MCF 10A (cell line): ENCODE data around the gene ENO1. TPM values are rescaled to one million over a fixed set of nuclear protein-coding genes. Genes with fewer than 3 reads are reported as not detected.
"Not testable (repeated sequence)": the region's sequence is repeated elsewhere in the genome, so short reads cannot be mapped to it uniquely, and the experiment has no call there.

Experiments
- BruUV-seq: library from RNA; stranded (reverse); fragments of 400-500 nt; replicated peaks from 2 replicates; lab custom pipeline; 2021; lab: Mats Ljungman, UMichigan
- CTCF ChIA-PET: fragments of 300-600 bp; sonication (Branson Sonifier 250); formaldehyde crosslinking; extraction: SDS; loops from one replicate; lab custom pipeline; 2021; ENCODE audit warnings: antibody characterized with exemption, inconsistent platforms; lab: Yijun Ruan, JAX
- POLR2A ChIA-PET: fragments of 300-600, 350-650 bp; sonication (Branson Sonifier 250); formaldehyde crosslinking; extraction: SDS; loops from one replicate; lab custom pipeline; 2020; ENCODE audit warnings: antibody characterized with exemption, inconsistent platforms; lab: Yijun Ruan, JAX
- DNase-seq: peaks from one replicate; pipeline ENCODE4 v3.0.0-alpha.2; 2018; ENCODE audit not compliant: unreplicated experiment
- H3K27ac Mint-ChIP-seq: one replicate; pipeline ENCODE4 v1.8.0; 2022; ENCODE audit warnings: mild to moderate bottlenecking, low read depth, mixed read lengths; ENCODE audit not compliant: unreplicated experiment
- H3K27me3 Mint-ChIP-seq: one replicate; pipeline ENCODE4 v1.8.0; 2022; ENCODE audit warnings: mixed read lengths; ENCODE audit not compliant: insufficient read depth, unreplicated experiment
- H3K36me3 Mint-ChIP-seq: one replicate; pipeline ENCODE4 v1.8.0; 2022; ENCODE audit warnings: mild to moderate bottlenecking, moderate library complexity, mixed read lengths; ENCODE audit not compliant: insufficient read depth, unreplicated experiment
- H3K4me1 Mint-ChIP-seq: one replicate; pipeline ENCODE4 v1.8.0; 2022; ENCODE audit warnings: mixed read lengths; ENCODE audit not compliant: insufficient read depth, unreplicated experiment
- H3K4me3 Mint-ChIP-seq: one replicate; pipeline ENCODE4 v1.8.0; 2022; ENCODE audit warnings: mild to moderate bottlenecking, moderate library complexity, mixed read lengths; ENCODE audit not compliant: unreplicated experiment
- H3K9me3 Mint-ChIP-seq: one replicate; pipeline ENCODE4 v1.8.0; 2022; ENCODE audit warnings: mixed read lengths; ENCODE audit not compliant: unreplicated experiment
- CTCF ChIP-seq: fragments of 200-600 bp; IDR thresholded peaks from one replicate; pipeline ENCODE4 v1.8.0; 2022; ENCODE audit warnings: antibody characterized with exemption, mild to moderate bottlenecking; ENCODE audit not compliant: unreplicated experiment
- intact Hi-C: fragments of 100-400 bp; cut with micrococcal nuclease; formaldehyde crosslinking; loops from 2 replicates; pipeline ENCODE4 v1.14.1; 2022
- total RNA-seq: library from RNA; stranded (reverse); gene quantifications from 2 replicates; pipeline ENCODE4 v1.2.3, GENCODE V29; 2022

The ENO1 gene
- total RNA-seq, 1 experiment from 2014 or later: 2,811 TPM

GRCh38 chr1:8899046-8899445 is 20.6 kb upstream of the ENO1 start:
- H3K4me1 Mint-ChIP-seq: peaks cover 23% of the 10 kb centered on the region
- intact Hi-C loops: no loop called here
- no TSS peak for BruUV-seq
- no peak overlapping the region for H3K4me3 Mint-ChIP-seq
- CTCF ChIA-PET: interaction anchor here (1.3 kb wide), 1 partner anchor 50 kb away, joined by 3 read pairs; no protein-coding TSS in a partner anchor
- H3K36me3 Mint-ChIP-seq: peaks cover 5% of the 10 kb centered on the region
- H3K9me3 Mint-ChIP-seq: no peaks in the 10 kb centered on the region
- POLR2A ChIA-PET: interaction anchor here (0.6 to 8.3 kb wide), 4 partner anchors 8 to 87 kb away, joined by 3 to 125 read pairs (median 16); partner anchors contain the start of gene ENO1
- no peak for DNase-seq
- no peak for TF ChIP-seq CTCF
- H3K27me3 Mint-ChIP-seq: no peaks in the 10 kb centered on the region
- H3K27ac Mint-ChIP-seq: peak overlapping the region; percentile 90

DNA sequence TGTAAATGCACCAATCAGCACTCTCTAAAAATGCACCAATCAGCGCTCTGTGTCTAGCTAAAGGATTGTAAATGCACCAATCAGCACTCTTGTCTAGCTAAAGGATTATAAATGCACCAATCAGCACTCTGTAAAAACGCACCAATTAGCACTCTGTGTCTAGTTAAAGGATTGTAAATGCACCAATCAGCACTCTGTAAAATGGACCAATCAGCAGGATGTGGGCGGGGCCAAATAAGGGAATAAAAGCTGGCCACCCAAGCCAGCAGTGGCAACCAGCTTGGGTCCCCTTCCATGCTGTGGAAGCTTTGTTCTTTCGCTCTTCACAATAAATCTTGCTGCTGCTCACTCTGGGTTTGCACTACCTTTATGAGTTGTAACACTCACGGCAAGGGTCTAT is 19.9 kb upstream of the ENO1 start:
- H3K9me3 Mint-ChIP-seq, H3K36me3 Mint-ChIP-seq, H3K4me3 Mint-ChIP-seq, H3K27ac Mint-ChIP-seq, DNase-seq, BruUV-seq, intact Hi-C loops, H3K27me3 Mint-ChIP-seq: not testable (repeated sequence)
- peaks cover 17% of the 10 kb centered on the region for H3K4me1 Mint-ChIP-seq
- ChIA-PET CTCF (interaction anchor here (1.3 kb wide), 1 partner anchor 50 kb away, joined by 3 read pairs; no protein-coding TSS in a partner anchor), POLR2A (interaction anchor here (3.2 to 8.3 kb wide), 3 partner anchors 8 to 24 kb away, joined by 15 to 125 read pairs (median 18); partner anchors contain the start of gene ENO1)

DNA sequence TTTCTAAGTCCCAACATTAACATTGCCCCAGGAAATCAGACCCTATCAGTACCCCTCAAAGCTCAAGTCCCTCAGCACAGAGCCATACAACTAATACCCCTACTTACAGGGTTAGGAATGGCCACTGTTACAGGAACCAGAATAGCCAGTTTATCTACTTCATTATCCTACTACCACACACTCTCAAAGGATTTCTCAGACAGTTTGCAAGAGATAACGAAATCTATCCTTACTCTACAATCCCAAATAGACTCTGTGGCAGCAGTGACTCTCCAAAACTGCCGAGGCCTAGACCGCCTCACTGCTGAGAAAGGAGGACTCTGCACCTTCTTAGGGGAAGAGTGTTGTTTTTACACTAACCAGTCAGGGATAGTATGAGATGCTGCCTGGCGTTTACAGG is 19.0 kb upstream of the ENO1 start:
- H3K4me1 Mint-ChIP-seq, intact Hi-C loops, H3K36me3 Mint-ChIP-seq, H3K4me3 Mint-ChIP-seq, BruUV-seq, DNase-seq, H3K27ac Mint-ChIP-seq, H3K9me3 Mint-ChIP-seq, H3K27me3 Mint-ChIP-seq: not testable (repeated sequence)
- POLR2A ChIA-PET: interaction anchor here (1.1 to 3.5 kb wide), 2 partner anchors 14 to 23 kb away, joined by 3 to 15 read pairs; no protein-coding TSS in a partner anchor
- CTCF ChIA-PET: interaction anchor here (0.6 kb wide), 1 partner anchor 90 kb away, joined by 3 read pairs; no protein-coding TSS in a partner anchor

DNA sequence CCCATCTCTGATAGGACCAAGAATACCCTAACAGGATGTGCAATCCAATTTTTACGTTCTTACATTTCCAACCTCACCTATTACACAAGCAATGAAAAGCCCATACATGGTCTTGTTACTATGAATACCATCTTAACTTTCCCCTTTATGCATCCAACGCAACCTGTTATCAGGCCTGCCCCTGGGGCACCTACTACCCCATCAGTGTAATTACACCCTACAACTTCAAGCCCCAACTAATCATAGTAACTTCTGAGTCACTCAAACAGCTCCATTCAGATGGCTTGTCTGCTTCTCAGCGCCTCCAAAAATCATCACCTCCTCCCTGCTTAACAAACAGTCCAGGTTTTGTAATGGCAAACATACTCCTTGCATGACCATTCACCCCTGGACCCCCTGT is 18.3 kb upstream of the ENO1 start:
- H3K9me3 Mint-ChIP-seq, BruUV-seq, intact Hi-C loops, H3K4me3 Mint-ChIP-seq, H3K4me1 Mint-ChIP-seq, H3K27me3 Mint-ChIP-seq, H3K36me3 Mint-ChIP-seq, H3K27ac Mint-ChIP-seq, DNase-seq: not testable (repeated sequence)
- CTCF ChIA-PET: interaction anchor here (1.0 to 1.1 kb wide), 2 partner anchors 29 to 108 kb away, joined by 3 read pairs; no protein-coding TSS in a partner anchor
- POLR2A ChIA-PET: interaction anchor here (0.9 to 1.1 kb wide), 2 partner anchors 13 to 17 kb away, joined by 3 read pairs; no protein-coding TSS in a partner anchor

- H3K9me3 Mint-ChIP-seq: no peaks in the 10 kb centered on the region
- TF ChIP-seq CTCF: no peak
- no peak overlapping the region for H3K4me3 Mint-ChIP-seq
- no peak for DNase-seq
- BruUV-seq: no TSS peak
- intact Hi-C loops: no loop called here
- H3K4me1 Mint-ChIP-seq: peaks cover 18% of the 10 kb centered on the region
- ChIA-PET CTCF (interaction anchor here (0.6 to 2.3 kb wide), 3 partner anchors 11 to 382 kb away, joined by 3 to 10 read pairs (median 7); no protein-coding TSS in a partner anchor), POLR2A (interaction anchor here (0.7 to 3.0 kb wide), 7 partner anchors 12 to 223 kb away, joined by 3 to 63 read pairs (median 4); partner anchors contain the start of gene ENO1)
- peak overlapping the region; percentile 16 for H3K27ac Mint-ChIP-seq
- H3K36me3 Mint-ChIP-seq: no peaks in the 10 kb centered on the region
- no peaks in the 10 kb centered on the region for H3K27me3 Mint-ChIP-seq
These were observed 13.5 kb upstream of the ENO1 start for GRCh38 chr1:8892026-8892425.
